GM18502 (cell line): ENCODE data around the gene RNASE12.
"Not testable (repeated sequence)": the region's sequence is repeated elsewhere in the genome, so short reads cannot be mapped to it uniquely, and the experiment has no call there.

Experiments
- ATAC-seq: cut with Tn5 transposase; IDR thresholded peaks from one replicate; pipeline ENCODE4 v1.9.1; 2021; ENCODE audit warnings: mild to moderate bottlenecking; ENCODE audit not compliant: unreplicated experiment, poor library complexity

The RNASE12 gene

GRCh38 chr14:20614038-20614840, 23.1 kb upstream of the RNASE12 start:
- ATAC-seq = peak; percentile 6

- ATAC-seq = peak; percentile 70
Measured at GRCh38 chr14:20613094-20614037, 22.2 kb upstream of the RNASE12 start.

GRCh38 chr14:20612403-20612802, 21.2 kb upstream of the RNASE12 start:
- no peak for ATAC-seq

GRCh38 chr14:20611277-20611676, 20.1 kb upstream of the RNASE12 start:
- no peak for ATAC-seq

GRCh38 chr14:20610002-20610765, 19.0 kb upstream of the RNASE12 start:
- ATAC-seq = peak; percentile 26

GRCh38 chr14:20609215-20610001, 18.2 kb upstream of the RNASE12 start:
- ATAC-seq = no peak

- ATAC-seq = no peak
Measured at GRCh38 chr14:20608383-20609110, 17.4 kb upstream of the RNASE12 start.

- ATAC-seq = no peak
Measured at GRCh38 chr14:20607617-20608016, 16.4 kb upstream of the RNASE12 start.

- no peak for ATAC-seq
Measured at GRCh38 chr14:20606902-20607242, 15.7 kb upstream of the RNASE12 start.

- no peak for ATAC-seq
Measured at GRCh38 chr14:20606190-20606901, 15.2 kb upstream of the RNASE12 start.

- ATAC-seq = no peak
Measured at GRCh38 chr14:20603813-20604690, 12.9 kb upstream of the RNASE12 start.

- ATAC-seq = no peak
Measured at GRCh38 chr14:20602583-20602982, 11.4 kb upstream of the RNASE12 start.

- ATAC-seq = no peak
Measured at GRCh38 chr14:20601522-20601921, 10.3 kb upstream of the RNASE12 start.

- no peak for ATAC-seq
Measured at GRCh38 chr14:20597108-20597507, 5.9 kb upstream of the RNASE12 start.

GRCh38 chr14:20595726-20596125, 4.5 kb upstream of the RNASE12 start:
- not testable (repeated sequence) for ATAC-seq

GRCh38 chr14:20592574-20592973, 1.4 kb upstream of the RNASE12 start:
- ATAC-seq = no peak

GRCh38 chr14:20587489-20588154, 3.6 kb downstream of the RNASE12 start, which contains the start of gene RNASE11:
Gene RNASE11 (minus strand): TSS chr14:20588001.
- ATAC-seq = no peak
